Measurements from ENCODE around the gene ABCC6.

GRCh38 chr16:16140537-16140936, 82.8 kb downstream of the ABCC6 start:
- TF ChIP-seq, protein P1, sequence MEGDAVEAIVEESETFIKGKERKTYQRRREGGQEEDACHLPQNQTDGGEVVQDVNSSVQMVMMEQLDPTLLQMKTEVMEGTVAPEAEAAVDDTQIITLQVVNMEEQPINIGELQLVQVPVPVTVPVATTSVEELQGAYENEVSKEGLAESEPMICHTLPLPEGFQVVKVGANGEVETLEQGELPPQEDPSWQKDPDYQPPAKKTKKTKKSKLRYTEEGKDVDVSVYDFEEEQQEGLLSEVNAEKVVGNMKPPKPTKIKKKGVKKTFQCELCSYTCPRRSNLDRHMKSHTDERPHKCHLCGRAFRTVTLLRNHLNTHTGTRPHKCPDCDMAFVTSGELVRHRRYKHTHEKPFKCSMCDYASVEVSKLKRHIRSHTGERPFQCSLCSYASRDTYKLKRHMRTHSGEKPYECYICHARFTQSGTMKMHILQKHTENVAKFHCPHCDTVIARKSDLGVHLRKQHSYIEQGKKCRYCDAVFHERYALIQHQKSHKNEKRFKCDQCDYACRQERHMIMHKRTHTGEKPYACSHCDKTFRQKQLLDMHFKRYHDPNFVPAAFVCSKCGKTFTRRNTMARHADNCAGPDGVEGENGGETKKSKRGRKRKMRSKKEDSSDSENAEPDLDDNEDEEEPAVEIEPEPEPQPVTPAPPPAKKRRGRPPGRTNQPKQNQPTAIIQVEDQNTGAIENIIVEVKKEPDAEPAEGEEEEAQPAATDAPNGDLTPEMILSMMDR (IDR thresholded peaks at IDR 0.05; ENCODE audit: borderline replicate concordance, extremely low read depth, low read length, poor library complexity, severe bottlenecking): no peak
- TF ChIP-seq EZH2 (IDR thresholded peaks at IDR 0.05; ENCODE audit: borderline replicate concordance, low read depth, low read length, severe bottlenecking): no peak
